SKM-1 (cell line): ENCODE data around the gene U2AF1L4.

Experiments used
- DNase-seq: peaks from one replicate; lab custom pipeline; 2025; ENCODE audit not compliant: unreplicated experiment; lab: John Stamatoyannopoulos, UW

The U2AF1L4 gene

DNA sequence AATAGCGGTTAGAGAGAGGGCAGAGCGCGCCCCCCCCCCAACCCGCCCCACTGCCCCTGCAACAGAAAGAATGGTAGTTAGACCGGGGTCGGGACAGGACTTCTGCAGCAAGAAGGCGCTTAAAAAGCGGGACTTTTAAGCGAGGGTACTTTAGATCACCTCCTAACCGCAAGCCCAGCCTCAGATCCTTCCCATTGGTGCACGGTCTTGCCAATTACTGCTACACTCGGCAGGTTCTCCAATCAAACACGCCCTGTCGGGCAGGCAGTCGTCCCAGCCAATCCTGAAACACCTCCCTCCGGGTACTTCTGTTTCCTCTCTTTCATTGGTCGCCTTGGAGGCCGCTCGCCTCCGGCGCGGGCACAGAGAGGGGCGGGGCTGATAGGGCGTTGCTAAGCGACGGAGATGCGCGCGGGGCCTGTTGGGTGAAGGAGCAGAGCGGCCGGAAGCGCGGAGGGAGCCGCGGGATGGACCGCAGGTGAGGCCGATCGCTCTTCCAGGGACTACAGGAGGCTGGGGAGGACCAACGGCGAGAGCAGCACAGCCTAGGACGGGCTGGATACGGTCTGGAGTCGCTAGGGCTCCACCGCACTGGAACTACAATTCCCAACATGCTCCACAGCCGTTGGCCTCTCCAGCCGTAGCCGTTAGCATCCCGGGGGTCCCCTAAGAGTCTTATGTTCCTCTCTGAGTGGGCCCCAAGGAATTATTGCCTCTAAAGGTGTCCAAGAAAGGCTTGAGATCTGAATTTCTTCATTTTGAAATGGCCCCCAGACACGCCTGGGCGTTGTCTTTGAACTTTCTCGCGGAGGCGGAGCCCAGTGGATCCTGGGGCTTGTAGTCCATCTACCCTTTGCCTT lies 12.8 kb upstream of the U2AF1L4 start, which contains the start of gene PROSER3:
PROSER3 (plus strand) TSS at position 428 of the 860 bp plus-strand sequence; CDS start at position 468, 40 bp downstream.
- DNase-seq = peak; percentile 98

DNA sequence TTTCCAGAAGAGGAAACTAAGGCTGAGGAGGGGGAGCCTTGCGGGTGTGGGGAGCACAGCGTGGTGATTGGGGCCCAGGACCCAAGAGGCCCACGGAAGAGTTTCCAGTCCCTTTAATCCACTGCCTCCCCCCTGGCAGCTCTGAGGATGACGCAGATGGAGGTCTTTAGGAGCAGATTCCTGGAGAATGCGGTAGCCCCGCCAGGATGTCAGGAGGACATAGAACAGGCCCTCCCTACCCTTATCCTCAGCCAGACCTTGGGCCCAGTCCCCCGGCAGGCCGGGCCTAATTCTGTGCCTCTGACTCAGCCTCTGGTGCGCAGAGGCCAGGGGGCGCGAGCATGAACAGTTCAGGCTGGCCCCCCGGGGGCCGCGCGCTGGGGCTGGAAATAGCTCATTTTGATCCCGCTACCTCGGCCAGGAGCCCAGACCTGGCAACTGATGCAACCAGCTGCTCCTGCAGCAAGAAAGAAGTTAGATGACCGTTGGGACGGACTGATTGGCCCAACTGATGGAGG lies 12.1 kb upstream of the U2AF1L4 start:
- no peak for DNase-seq

DNA sequence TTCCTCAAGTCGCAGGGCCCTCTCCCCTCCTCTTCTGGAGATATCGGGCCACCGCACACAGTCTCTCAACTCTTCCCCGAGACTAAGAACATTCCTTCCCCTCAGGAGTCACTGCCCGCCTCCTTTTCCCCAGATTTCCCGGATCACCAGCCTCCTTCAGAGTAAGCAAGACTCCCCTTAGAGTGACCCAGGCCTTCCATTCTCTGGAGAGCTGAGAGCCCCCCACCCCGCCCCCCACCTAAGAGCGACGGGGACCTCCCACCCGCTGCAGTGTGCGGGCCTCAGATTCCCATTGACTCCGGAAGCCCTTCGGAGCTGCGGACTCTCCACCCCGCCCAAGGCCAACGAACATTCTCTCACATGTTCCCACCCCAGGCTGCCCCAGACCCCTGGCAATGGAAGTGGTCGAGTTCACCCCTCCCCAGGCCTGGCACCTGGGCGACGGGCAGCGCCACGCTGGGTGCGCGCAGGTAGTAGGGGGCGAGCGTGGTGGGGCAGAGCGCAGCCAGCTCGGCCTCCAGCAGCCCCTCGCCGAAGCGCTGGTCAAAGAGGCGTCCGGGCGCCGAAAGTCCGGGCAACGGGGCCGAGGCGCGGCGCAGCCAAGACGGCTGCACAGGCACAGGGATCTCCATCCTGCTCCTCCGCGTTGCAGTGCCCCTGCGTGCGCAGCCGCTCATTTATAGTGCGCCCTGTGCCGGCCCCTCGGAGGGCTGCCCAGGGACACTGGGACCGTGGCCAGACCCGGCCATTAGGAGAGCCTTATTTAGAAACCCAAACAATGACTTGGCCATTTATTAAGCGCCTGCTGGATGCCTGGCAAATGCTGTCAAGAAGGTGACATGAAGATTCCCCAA lies 11.4 kb upstream of the U2AF1L4 start, which contains the start of gene HSPB6:
HSPB6 (minus strand) TSS at position 653 of the 854 bp plus-strand sequence; CDS start at position 632, 21 bp downstream.
- DNase-seq = no peak

DNA sequence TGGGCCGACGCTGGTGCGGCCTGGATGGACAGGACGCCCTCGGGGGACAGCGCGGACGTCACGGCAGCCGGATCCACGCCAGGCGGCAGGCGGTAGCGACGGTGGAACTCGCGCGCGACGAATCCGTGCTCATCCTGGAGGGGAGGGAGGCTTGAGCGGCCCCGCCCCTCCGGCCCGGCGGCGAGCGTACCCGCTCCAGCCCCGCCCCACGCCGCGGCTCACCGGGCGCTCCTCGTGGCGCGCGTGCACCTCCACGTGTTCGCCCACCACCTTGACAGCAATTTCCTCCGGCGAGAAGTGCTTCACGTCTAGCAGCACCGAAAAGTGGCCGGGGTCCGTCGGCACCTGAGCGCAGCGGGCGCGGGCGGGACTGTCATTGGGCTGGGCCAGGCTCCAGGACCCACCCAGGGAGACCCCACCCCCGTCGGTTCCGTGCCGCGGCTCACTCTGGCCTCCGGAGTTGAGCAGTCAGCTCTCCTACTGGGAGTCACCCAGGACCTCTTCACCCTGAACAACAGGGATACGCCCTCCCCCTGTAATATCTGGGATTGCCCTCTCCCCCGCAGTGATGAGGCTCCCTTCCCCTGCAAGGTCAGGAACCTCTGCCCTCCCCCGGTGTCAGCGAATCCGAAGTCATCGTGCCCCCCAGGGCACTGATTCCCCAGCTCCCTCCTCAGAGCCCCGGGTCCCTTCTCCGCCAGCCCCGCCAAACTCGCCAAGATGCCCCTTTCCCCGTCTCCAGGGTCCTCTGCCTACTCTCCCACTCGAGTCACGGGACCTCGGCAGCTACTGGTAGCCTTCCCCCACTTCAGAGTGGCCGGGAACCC lies 10.5 kb upstream of the U2AF1L4 start:
- DNase-seq = no peak

DNA sequence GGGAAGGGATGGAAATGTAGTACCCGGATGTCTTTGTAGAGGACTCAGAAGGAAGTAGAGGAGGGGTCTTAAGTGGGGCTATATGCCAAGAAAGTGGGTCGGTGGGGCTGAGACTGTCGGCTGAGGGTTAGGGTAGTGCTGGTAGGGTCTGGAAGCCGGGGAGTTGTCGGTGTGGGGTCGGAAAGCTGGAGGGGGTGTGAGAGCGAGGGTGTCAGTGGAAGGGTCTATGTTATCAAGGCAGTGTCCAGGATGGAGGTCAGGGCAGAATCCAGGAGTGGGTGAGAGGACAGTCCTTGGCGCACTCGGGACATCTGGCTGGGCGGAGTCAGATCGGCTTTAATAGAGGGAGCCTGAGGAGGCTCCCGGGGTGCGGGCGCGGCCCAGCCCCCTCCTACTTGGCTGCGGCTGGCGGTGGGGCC lies 9.9 kb upstream of the U2AF1L4 start:
- DNase-seq = no peak

DNA sequence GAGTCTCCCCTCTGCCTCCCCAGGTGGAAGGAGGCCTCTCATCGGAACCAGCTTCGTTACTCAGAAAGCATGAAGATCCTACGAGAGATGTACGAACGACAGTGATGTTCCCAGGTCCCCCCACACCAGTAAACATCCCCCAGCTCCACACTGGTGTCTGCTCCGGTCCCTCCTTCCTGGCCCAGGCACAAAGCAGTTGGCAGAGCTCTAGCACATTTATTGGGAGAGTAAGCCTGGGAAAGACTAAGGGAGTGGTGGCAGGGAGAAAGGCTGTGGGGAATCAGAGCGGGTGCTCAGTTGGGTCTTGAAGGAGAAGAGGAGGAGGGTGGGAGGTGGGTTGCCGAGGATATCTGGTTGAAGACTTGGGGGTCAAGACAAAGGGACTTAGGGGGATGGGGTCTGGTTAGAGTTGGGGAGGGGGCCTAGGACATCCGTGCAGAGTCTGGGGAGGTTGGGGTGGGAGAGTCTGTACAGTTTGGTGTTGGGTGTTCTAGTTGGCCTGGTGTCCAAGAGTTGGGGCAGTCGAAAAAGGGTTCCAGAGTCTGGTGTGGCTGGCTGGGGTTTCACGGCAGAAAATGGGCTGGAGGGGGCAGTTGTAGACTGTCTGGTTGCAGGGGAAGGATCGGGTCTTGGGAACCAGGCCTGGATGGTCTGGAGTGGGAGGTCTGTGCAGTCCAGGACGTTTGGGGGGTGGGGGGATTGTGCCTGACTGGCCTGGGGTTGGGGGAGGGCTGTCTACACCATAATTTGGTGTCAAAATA lies 9.3 kb upstream of the U2AF1L4 start:
- no peak for DNase-seq

DNA sequence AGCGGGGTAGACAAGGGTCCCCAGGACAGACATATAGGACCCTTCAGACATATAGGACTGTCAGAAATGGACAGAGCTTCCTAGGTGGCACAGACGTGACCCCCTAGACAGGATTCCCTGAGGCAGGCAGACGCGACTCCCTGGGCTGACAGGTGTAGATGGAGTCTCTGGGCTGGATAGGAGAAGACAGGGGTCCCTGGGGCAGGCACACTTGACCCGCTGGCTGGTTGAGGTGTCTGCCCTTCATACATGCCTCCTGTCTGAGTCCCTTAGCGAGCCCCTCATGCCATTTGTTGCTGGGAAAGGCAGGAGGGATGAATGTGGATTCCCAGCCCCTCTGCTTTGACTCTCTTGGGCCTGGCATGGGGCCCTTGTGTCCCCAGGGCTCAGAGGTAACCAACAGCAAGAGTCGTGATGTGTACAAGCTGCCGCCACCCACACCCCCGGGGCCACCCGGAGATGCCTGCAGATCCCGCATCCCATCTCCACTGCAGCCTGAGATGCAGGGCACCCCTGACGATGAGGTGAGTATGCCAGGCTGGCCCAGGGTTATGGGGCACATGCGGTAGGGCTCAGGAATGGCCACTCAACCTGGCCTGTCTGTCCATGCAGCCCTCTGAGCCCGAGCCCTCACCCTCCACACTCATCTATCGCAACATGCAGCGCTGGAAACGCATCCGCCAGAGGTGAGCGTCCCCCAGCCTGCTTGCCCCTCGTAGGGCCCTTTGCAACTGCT lies 8.6 kb upstream of the U2AF1L4 start:
- DNase-seq = no peak

DNA sequence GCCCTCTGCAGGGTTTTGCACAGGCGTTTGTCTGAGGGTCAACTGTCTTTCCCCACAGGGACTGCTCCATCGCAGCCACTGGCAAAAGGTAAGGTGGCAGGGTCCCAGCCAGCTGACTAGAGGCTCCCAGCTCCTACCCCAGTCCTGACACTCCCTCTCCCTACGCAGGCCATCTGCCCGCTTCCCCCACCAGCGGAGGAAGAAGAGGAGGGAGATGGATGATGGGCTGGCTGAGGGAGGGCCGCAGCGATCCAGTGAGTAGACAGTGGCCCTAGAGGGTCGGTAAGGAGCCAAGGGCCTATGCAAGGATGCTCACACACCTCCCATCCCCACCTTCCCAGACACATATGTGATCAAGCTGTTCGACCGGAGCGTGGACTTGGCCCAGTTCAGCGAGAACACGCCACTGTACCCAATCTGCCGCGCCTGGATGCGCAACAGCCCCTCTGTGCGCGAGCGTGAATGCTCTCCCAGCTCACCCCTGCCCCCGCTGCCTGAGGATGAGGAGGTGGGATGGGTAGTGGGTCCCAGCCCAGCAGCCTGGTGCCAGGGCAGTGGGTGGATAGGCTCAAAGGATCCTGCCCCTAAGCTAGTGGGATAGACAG lies 7.6 kb upstream of the U2AF1L4 start:
- DNase-seq = no peak

DNA sequence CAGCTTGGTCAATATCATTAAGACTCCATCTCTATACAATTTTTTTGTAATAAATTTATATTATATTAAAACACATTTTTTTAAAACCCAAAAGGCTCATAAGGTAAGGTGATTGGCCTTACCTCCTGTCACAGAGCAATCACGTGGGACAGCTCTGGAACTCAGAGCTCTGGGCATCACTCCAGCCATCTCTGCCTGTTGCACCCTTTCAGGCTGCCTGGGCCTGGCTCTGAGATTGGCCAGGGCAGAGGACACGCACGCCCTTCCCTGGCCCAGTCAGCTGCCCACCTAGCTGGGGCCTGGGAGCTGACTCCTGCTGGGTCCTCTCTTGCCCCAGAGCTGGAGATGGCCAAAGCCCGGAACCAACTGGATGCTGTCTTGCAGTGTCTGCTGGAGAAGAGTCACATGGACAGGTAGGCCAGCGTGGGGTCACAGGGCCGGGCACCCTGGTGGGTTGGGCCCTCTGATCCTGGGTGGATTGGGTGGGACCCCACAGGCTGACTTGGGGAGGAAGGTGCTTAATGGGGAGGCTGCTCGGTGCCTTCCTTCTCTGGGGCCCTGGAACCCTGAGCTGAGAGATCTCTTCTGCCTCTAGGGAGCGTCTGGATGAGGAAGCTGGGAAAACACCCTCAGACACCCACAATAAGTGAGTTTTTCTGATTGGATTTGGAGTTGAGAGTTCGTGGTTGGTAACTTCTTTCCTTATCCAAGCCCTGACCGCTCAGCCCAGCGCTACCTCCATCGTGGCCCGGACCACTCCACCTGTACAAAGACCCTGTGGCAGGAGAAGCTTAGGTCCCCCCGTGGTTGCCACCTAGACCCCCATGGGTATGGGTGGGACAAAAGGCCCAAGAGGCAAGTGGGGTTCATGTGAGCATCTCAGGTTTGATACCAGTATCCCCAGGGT lies 6.9 kb upstream of the U2AF1L4 start:
- DNase-seq = no peak

DNA sequence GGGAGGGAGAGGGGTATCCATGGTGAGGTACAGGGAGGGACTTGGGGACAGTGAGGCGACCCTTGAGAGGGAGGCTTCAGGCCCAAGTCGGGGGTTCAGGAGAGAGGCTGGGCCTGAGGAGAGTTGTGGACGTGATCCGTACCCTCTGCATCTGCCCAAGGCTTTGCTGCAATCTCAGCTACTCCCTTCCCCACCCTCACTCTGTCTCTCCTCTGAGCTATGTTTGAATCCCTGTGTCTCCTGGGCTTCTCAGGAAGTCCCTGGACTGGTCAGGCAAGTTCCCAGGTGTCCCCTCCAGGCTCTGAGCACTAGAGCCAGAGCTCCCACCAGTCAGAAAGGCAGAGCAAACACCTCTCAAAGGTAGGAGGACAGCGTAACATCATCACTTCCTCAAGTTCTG lies 4.9 kb upstream of the U2AF1L4 start:
- DNase-seq = no peak

DNA sequence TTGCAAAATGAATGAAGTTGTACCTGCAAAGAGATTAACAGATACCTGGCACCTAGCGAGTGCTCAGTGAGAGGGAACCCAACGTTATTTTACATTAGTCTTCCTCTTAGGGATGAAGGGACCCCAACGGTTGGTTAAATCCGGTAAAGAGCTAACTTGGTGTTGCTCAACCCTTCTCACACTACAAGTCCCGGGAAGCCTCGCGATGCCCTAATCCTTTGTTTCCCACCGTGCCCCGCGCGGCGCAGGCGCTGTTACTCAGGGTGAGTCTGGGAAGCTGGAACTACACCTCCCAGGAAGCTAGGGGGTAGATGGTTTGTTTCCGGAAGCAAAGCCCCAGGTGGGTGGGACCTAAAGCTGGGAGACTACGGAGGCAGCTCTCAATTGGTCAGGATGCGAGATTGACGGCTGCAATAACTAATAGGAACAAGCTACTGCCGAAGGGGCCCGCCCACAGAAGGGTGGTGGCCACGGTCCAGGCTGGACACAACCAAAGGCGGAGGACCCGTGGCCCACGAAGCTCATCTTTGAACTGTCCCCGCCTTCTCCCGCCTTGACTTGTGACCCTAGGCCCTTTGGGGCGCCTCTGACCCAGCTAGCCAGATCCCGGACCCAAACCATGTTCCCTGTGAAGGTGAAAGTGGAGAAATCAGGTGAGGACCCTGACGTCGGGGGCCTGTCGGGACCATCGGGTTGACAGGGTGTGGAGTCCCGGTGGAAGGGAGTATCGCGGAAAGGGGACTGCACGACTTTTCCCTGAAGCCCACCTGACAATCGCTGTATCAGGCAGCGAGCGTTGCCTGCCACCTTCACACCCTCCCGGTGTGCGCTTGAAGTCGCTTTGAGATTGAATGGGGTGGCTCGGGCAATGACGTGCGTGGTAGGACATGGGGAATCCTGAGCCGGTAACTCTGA lies 3.1 kb upstream of the U2AF1L4 start, which contains the start of gene LIN37:
LIN37 (plus strand) TSS at position 471 of the 915 bp plus-strand sequence; CDS start at position 620, 149 bp downstream.
- DNase-seq = peak; percentile 97

DNA sequence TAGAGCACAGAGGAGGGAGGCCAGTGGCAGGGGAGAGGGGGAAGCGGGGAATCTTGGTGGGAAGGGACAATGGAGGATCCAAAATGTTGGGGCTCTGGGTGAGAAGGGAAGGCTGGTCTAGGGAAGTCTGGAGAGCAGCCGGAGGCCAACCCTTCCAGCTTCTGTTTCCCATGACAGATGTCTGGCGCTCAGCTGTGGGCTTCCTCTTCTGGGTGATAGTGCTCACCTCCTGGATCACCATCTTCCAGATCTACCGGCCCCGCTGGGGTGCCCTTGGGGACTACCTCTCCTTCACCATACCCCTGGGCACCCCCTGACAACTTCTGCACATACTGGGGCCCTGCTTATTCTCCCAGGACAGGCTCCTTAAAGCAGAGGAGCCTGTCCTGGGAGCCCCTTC lies 1.3 kb upstream of the U2AF1L4 start:
- no peak for DNase-seq

DNA sequence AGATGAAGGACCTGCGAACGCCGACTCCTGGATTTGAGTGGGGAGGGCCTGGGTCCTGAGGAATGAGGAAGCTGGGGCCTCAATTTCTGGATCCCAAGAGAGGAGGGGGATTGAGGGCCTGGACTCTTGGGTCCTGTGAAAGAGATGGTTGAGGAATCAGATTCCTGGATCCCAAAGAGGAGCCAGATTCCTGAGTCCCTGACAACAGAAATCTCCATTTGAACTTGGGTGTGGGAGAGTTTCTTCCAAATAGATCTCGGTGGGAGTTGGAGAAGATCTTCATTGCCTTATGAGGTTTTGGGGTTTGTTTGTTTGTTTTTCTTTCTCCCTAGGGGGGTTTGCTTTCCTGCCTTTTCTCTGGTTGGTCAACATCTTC lies 857 bp upstream of the U2AF1L4 start:
- DNase-seq = no peak

DNA sequence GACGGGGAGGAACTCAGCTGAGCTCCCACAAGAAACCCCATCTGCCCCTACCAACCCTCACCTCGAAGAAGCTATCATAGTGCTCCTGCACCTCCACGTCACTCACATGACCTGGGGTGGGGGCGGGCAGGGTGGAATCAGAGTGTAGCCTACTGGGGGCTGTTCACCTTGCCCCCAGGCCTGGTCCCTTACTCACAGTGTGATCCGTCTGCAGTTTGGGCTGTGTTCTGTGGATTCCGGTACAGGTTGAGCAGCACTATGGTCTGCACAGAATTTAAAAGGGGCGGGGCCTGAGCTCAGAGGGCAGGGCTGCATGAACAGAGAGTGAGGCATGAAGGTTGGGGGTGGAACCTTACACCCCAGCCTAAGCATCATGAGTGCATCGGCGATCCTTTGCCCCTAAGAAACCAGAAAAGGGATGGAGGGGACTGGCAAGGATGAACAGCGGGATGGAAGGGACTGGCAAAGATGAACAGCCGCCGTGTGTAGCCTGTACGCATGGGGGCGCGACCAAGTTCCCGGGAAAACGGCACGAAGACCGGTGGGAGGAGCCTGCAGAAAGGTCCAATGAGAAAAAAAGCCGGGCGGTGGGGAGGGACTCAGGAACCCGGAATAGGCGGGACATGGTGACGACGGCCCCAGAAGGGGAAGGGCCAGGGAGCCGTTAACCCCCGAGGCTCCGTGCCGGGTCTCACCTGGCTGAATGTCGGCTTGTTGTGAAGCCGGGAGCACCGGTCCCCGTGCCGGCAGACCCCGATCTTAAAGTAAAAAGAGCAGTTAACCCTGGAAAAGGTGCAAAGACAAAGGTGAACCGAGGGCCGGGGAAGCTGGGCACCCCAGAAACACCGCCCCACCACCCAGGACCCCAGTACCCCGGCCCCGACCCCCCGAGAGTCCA lies 539 bp downstream of the U2AF1L4 start:
- peak; percentile 89 for DNase-seq

DNA sequence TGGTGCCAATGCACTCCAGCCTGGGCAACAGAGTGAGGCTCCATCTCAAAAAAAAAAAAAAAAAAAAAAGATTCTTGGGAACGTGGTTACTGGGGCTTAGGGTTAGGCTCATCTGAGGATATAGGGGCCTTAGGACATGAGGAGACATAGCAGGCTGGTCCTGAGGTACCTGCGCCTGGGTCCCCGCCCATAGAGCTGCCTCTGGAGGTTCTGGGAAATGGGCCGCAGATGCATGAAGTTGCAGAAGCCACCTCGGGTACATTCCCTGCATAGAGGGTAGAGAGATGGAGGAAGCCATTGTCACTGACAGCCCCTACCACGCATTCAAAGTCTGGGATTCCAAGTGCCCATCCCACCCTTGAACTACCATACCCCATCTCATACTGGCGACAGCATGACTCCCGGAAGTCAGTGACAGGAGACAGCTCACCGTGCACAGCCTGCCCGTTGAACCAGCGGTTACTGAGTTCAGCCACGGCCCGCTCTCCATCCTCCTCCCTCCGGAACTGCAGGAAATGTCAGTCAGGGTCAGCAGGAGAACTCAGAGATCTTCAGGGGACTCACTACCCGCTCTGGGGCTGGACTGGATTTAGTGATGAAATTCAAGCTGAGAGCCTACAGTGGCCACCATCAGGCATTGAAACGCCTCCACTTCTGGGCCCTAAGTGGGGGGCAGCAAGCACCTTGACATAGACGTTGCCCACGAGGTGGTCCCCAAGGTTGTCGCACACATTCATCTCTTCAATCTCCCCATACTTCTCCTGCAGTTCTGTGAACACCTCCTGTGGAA lies 1.4 kb downstream of the U2AF1L4 start:
- DNase-seq = no peak
